HepG2 (cell line): ENCODE measurements around the gene C6orf132. TPM values are rescaled to one million over a fixed set of nuclear protein-coding genes. Genes with fewer than 3 reads are reported as not detected.
A peak's percentile ranks its signal among the peaks of the same experiment; 100 is the strongest.

ENCODE experiments used
- BORCS8-MEF2B ChIP-seq: sonication (generic); formaldehyde crosslinking; IDR thresholded peaks from 2 replicates; pipeline ENCODE4 v1.8.0; 2022; ENCODE audit warnings: mild to moderate bottlenecking, missing genetic modification reagents
- FOSL2 ChIP-seq: sonication (generic); formaldehyde crosslinking; IDR thresholded peaks from 2 replicates; pipeline ENCODE4 v1.4.0; 2020; ENCODE audit warnings: missing genetic modification reagents
- MYC ChIP-seq: sonication (generic); formaldehyde crosslinking; IDR thresholded peaks from 2 replicates; pipeline ENCODE4 v1.9.0; 2021; ENCODE audit warnings: missing genetic modification reagents, borderline replicate concordance
- NR2C2 ChIP-seq: sonication (generic); formaldehyde crosslinking; IDR thresholded peaks from 2 replicates; pipeline ENCODE4 v1.4.0; 2020; ENCODE audit warnings: missing genetic modification reagents, mild to moderate bottlenecking, moderate library complexity, borderline replicate concordance
- NR2F1 ChIP-seq, 2 experiments: fragments of 450-650 bp in 1 of 2; formaldehyde crosslinking in 1 of 2; IDR thresholded peaks; 2 replicates each; pipeline versions ENCODE4 v1.5.0 to v1.6.1; 2016 to 2020; ENCODE audit warnings: mild to moderate bottlenecking in 1 of 2, missing compliant biosample characterization in 1 of 2, missing genetic modification reagents in 1 of 2, moderate library complexity in 1 of 2
- NRL ChIP-seq: sonication (generic); formaldehyde crosslinking; IDR thresholded peaks from 2 replicates; pipeline ENCODE4 v1.5.0; 2020; ENCODE audit warnings: missing genetic modification reagents, mild to moderate bottlenecking, moderate library complexity, borderline replicate concordance
- PPARG ChIP-seq: conservative IDR thresholded peaks from 2 replicates; pipeline ENCODE4 v1.6.1; 2016; ENCODE audit warnings: missing biosample characterization, missing genetic modification reagents
- RBM39 ChIP-seq: fragments of 200-400 bp; formaldehyde crosslinking; IDR thresholded peaks from one replicate; pipeline ENCODE4 v1.6.1; 2018; ENCODE audit warnings: antibody characterized with exemption, mild to moderate bottlenecking, low read depth, low read length; ENCODE audit not compliant: poor library complexity, severe bottlenecking
- SOX5 ChIP-seq: IDR thresholded peaks from 2 replicates; pipeline ENCODE4 v1.6.1; 2016; ENCODE audit warnings: borderline replicate concordance
- TCF7L2 ChIP-seq: IDR thresholded peaks from 2 replicates; pipeline ENCODE4 v1.6.1; 2011; ENCODE audit warnings: mild to moderate bottlenecking, low read depth, low read length, moderate library complexity
- ZEB1 ChIP-seq: IDR thresholded peaks from 2 replicates; pipeline ENCODE4 v1.6.1; 2012; ENCODE audit warnings: mild to moderate bottlenecking, low read depth, inconsistent platforms; ENCODE audit not compliant: insufficient replicate concordance
- ZFP41 ChIP-seq: sonication (generic); formaldehyde crosslinking; IDR thresholded peaks from 2 replicates; pipeline ENCODE4 v1.4.0; 2020; ENCODE audit warnings: mild to moderate bottlenecking, missing genetic modification reagents, borderline replicate concordance
- ZFY ChIP-seq: sonication (generic); formaldehyde crosslinking; IDR thresholded peaks from 2 replicates; pipeline ENCODE4 v1.4.0; 2020; ENCODE audit warnings: missing genetic modification reagents
- ZNF224 ChIP-seq: sonication (generic); formaldehyde crosslinking; IDR thresholded peaks from 2 replicates; pipeline ENCODE4 v1.5.0; 2020; ENCODE audit warnings: mild to moderate bottlenecking, missing genetic modification reagents
- ZNF251 ChIP-seq: sonication (generic); formaldehyde crosslinking; IDR thresholded peaks from 2 replicates; pipeline ENCODE4 v1.9.0; 2021; ENCODE audit warnings: mild to moderate bottlenecking, missing genetic modification reagents
- ZNF547 ChIP-seq: sonication (generic); formaldehyde crosslinking; IDR thresholded peaks from 2 replicates; pipeline ENCODE4 v1.5.1; 2020; ENCODE audit warnings: mild to moderate bottlenecking, missing genetic modification reagents
- ZNF678 ChIP-seq: sonication (generic); formaldehyde crosslinking; IDR thresholded peaks from 2 replicates; pipeline ENCODE4 v1.4.0; 2020; ENCODE audit warnings: mild to moderate bottlenecking, missing genetic modification reagents
- polyA plus RNA-seq, 8 experiments: library from polyadenylated mRNA; depleted of rRNA in 3 of 8; stranded (reverse) in 7 of 8; unstranded in 1 of 8; fragments of >200 nt; fragmentation: Illumina TruSeq in 4 of 8; extraction: Trizol in 4 of 8; gene quantifications; 2 replicates each; pipeline versions ENCODE4 v1.2.1 to v1.2.3, GENCODE V29; 2011 to 2016; ENCODE audit warnings: low read depth in 4 of 8, missing spikeins in 1 of 8, mixed read lengths in 1 of 8; ENCODE audit not compliant: insufficient read depth in 1 of 8
- total RNA-seq, 5 experiments: library from RNA; depleted of rRNA; stranded (reverse); fragments of >200 nt; fragmentation: Illumina TruSeq; extraction: Trizol; gene quantifications; 2 replicates each; pipeline ENCODE4 v1.2.3, GENCODE V29; 2016; ENCODE audit warnings: low read depth in 1 of 5
- TF ChIP-seq, protein P1 (sequence below): sonication (generic); formaldehyde crosslinking; IDR thresholded peaks from 2 replicates; pipeline ENCODE4 v1.5.0; 2020; ENCODE audit warnings: mild to moderate bottlenecking, missing genetic modification reagents, moderate library complexity
- TF ChIP-seq, protein P2 (sequence below): IDR thresholded peaks from 2 replicates; pipeline ENCODE4 v1.6.1; 2016
- TF ChIP-seq, protein P3 (sequence below): sonication (generic); formaldehyde crosslinking; IDR thresholded peaks from 2 replicates; pipeline ENCODE4 v1.4.0; 2020; ENCODE audit warnings: mild to moderate bottlenecking, low read depth, missing genetic modification reagents
- TF ChIP-seq, protein P4 (sequence below), 2 experiments: sonication (generic) in 1 of 2; formaldehyde crosslinking in 1 of 2; IDR thresholded peaks; 2 replicates each; pipeline versions ENCODE4 v1.4.0 to v1.6.1; 2018 to 2020; ENCODE audit warnings: missing genetic modification reagents in 2 of 2, borderline replicate concordance in 1 of 2, low read depth in 1 of 2, mild to moderate bottlenecking in 1 of 2, missing biosample characterization in 1 of 2

C6orf132 gene
- total and polyA plus RNA-seq, 2 of the 13 experiments (the other 11 are each of a cell fraction or from before 2014, with no cell fraction given), result 0.78 to 3.0 TPM

DNA sequence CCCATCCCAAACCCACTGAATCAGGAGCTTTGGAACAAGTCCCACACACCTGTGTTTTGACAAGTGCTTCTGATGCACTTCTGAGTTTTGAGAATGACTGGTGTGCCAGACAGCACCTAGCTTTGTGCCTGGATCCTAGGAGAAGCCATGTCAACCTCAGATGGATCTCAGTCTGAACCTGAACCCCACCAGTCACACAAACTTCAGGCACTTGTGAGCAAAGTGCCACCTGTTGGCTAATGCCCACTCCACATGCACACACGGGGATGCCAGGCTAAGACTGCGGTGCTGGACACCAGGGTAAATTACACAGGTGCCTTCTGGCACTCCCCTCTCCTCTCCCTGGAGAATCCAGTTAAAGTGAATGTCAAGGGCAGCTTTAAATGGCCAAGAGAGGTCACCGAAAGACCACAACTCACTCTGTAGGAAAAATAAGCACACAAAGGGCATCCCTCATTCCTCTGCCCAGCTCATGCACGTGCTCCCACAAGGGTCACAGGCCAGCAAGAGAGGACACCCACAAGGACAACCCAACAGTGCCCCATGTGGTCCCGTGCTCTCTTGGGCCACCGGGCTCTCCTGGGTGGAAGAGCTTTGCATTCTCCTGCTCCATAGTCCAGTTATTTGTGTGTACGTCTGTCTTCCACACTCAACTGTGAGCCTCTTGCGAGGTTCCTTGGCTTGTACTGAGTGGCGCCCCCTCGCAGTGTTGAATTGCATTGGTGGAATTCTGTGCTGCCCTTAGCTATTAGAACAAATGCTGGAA is 46.5 kb downstream of the C6orf132 start (continued):
- TF ChIP-seq, protein P1, sequence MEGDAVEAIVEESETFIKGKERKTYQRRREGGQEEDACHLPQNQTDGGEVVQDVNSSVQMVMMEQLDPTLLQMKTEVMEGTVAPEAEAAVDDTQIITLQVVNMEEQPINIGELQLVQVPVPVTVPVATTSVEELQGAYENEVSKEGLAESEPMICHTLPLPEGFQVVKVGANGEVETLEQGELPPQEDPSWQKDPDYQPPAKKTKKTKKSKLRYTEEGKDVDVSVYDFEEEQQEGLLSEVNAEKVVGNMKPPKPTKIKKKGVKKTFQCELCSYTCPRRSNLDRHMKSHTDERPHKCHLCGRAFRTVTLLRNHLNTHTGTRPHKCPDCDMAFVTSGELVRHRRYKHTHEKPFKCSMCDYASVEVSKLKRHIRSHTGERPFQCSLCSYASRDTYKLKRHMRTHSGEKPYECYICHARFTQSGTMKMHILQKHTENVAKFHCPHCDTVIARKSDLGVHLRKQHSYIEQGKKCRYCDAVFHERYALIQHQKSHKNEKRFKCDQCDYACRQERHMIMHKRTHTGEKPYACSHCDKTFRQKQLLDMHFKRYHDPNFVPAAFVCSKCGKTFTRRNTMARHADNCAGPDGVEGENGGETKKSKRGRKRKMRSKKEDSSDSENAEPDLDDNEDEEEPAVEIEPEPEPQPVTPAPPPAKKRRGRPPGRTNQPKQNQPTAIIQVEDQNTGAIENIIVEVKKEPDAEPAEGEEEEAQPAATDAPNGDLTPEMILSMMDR (CRISPR knock-in tag), result peak; percentile 75
- TF ChIP-seq ZFY (CRISPR knock-in tag) (0 out of 2 replicates have a peak, but pooled peaks have one; percentile 15), SOX5 (CRISPR knock-in tag) (peak; percentile 29; the same call in 1 of the 2 replicates), MYC (CRISPR knock-in tag) (peak; percentile 88; the same call in 1 of the 2 replicates), ZNF678 (CRISPR knock-in tag) (no peak), ZNF251 (CRISPR knock-in tag) (no peak), FOSL2 (0 out of 2 replicates have a peak, but pooled peaks have one; percentile 13), RBM39 (no peak), BORCS8-MEF2B (CRISPR knock-in tag) (no peak), ZNF224 (0 out of 2 replicates have a peak, but pooled peaks have one; percentile 62), NR2F1 (CRISPR knock-in tag; IDR thresholded peaks at IDR 0.05) (peak; percentile 66 to 82; a peak in 3 of 4 replicates), NRL (CRISPR knock-in tag) (no peak), TCF7L2 (no peak), ZNF547 (CRISPR knock-in tag) (0 out of 2 replicates have a peak, but pooled peaks have one; percentile 25), ZEB1 (no peak), NR2C2 (CRISPR knock-in tag) (peak; percentile 75), PPARG (CRISPR knock-in tag) (0 out of 2 replicates have a peak, but pooled peaks have one; percentile 25), ZFP41 (CRISPR knock-in tag) (no peak)
- TF ChIP-seq, protein P2, sequence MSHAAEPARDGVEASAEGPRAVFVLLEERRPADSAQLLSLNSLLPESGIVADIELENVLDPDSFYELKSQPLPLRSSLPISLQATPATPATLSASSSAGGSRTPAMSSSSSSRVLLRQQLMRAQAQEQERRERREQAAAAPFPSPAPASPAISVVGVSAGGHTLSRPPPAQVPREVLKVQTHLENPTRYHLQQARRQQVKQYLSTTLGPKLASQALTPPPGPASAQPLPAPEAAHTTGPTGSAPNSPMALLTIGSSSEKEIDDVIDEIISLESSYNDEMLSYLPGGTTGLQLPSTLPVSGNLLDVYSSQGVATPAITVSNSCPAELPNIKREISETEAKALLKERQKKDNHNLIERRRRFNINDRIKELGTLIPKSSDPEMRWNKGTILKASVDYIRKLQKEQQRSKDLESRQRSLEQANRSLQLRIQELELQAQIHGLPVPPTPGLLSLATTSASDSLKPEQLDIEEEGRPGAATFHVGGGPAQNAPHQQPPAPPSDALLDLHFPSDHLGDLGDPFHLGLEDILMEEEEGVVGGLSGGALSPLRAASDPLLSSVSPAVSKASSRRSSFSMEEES, result peak; percentile 35; the same call in 1 of the 2 replicates
- TF ChIP-seq, protein P3, sequence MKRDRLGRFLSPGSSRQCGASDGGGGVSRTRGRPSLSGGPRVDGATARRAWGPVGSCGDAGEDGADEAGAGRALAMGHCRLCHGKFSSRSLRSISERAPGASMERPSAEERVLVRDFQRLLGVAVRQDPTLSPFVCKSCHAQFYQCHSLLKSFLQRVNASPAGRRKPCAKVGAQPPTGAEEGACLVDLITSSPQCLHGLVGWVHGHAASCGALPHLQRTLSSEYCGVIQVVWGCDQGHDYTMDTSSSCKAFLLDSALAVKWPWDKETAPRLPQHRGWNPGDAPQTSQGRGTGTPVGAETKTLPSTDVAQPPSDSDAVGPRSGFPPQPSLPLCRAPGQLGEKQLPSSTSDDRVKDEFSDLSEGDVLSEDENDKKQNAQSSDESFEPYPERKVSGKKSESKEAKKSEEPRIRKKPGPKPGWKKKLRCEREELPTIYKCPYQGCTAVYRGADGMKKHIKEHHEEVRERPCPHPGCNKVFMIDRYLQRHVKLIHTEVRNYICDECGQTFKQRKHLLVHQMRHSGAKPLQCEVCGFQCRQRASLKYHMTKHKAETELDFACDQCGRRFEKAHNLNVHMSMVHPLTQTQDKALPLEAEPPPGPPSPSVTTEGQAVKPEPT, result no peak
- TF ChIP-seq, protein P4, sequence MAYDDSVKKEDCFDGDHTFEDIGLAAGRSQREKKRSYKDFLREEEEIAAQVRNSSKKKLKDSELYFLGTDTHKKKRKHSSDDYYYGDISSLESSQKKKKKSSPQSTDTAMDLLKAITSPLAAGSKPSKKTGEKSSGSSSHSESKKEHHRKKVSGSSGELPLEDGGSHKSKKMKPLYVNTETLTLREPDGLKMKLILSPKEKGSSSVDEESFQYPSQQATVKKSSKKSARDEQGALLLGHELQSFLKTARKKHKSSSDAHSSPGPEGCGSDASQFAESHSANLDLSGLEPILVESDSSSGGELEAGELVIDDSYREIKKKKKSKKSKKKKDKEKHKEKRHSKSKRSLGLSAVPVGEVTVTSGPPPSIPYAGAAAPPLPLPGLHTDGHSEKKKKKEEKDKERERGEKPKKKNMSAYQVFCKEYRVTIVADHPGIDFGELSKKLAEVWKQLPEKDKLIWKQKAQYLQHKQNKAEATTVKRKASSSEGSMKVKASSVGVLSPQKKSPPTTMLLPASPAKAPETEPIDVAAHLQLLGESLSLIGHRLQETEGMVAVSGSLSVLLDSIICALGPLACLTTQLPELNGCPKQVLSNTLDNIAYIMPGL (CRISPR knock-in tag; IDR thresholded peaks at IDR 0.05; ENCODE audit: borderline replicate concordance in 1 of 2, low read depth in 1 of 2), result peak; percentile 40 to 68; a peak in 1 of 4 replicates
